K562 (cell line): ENCODE results near the gene RSRP1.
"Not testable (repeated sequence)": the region's sequence is repeated elsewhere in the genome, so short reads cannot be mapped to it uniquely, and the experiment has no call there.

Experiments
- BRF2 ChIP-seq: IDR thresholded peaks from 3 replicates; pipeline ENCODE4 v1.6.1; 2011; ENCODE audit warnings: borderline replicate concordance, mild to moderate bottlenecking; ENCODE audit not compliant: insufficient read length, insufficient read depth
- CTCF ChIP-seq, 3 experiments: IDR thresholded peaks in 2 of 3; conservative IDR thresholded peaks in 1 of 3; 2 replicates each; pipeline ENCODE4 v1.5.1; 2011 to 2012; ENCODE audit warnings: low read length in 3 of 3, mild to moderate bottlenecking in 3 of 3, control low read depth in 2 of 3, improper control_type of control experiment in 1 of 3, inconsistent platforms in 1 of 3, low read depth in 1 of 3, mixed read lengths in 1 of 3, moderate library complexity in 1 of 3; ENCODE audit not compliant: insufficient read depth in 2 of 3
- EZH2 ChIP-seq: IDR thresholded peaks from 2 replicates; pipeline ENCODE4 v1.6.1; 2012; ENCODE audit warnings: low read depth, mild to moderate bottlenecking, inconsistent platforms, low read length, borderline replicate concordance
- FOXO4 ChIP-seq: fragments of 450-650 bp; formaldehyde crosslinking; IDR thresholded peaks from 2 replicates; pipeline ENCODE4 v1.4.0; 2020; ENCODE audit warnings: mild to moderate bottlenecking, moderate library complexity
- HMG20B ChIP-seq: fragments of 250-450 bp; sonication (Bioruptor Pico); IDR thresholded peaks from 2 replicates; pipeline ENCODE4 v1.5.0; 2021; ENCODE audit warnings: mild to moderate bottlenecking
- KAT2B ChIP-seq: IDR thresholded peaks from one replicate; pipeline ENCODE4 v1.6.1; 2012; ENCODE audit warnings: low read depth, mild to moderate bottlenecking, control low read depth, inconsistent platforms, low read length, moderate library complexity
- KAT8 ChIP-seq: fragments of 450-650 bp; IDR thresholded peaks from 2 replicates; pipeline ENCODE4 v1.6.1; 2016; ENCODE audit warnings: low read depth, mild to moderate bottlenecking
- NFIC ChIP-seq: fragments of 450-650 bp; IDR thresholded peaks from 2 replicates; pipeline ENCODE4 v1.6.1; 2017; ENCODE audit warnings: mild to moderate bottlenecking, inconsistent platforms
- PHF20 ChIP-seq: fragments of 450-650 bp; IDR thresholded peaks from 2 replicates; pipeline ENCODE4 v1.6.1; 2018; ENCODE audit not compliant: partially characterized antibody
- RAD51 ChIP-seq: fragments of 450-650 bp; IDR thresholded peaks from 2 replicates; pipeline ENCODE4 v1.7.1; 2016; ENCODE audit warnings: low read depth, mild to moderate bottlenecking, borderline replicate concordance
- SMAD3 ChIP-seq: fragments of 450-650 bp; formaldehyde crosslinking; conservative IDR thresholded peaks from 2 replicates; pipeline ENCODE4 v1.4.0; 2020; ENCODE audit warnings: mild to moderate bottlenecking
- YY1 ChIP-seq, 3 experiments: IDR thresholded peaks; 2 replicates each; pipeline ENCODE4 v1.6.1; 2011; ENCODE audit warnings: low read length in 2 of 3, mild to moderate bottlenecking in 2 of 3, moderate library complexity in 2 of 3, borderline replicate concordance in 1 of 3, control low read depth in 1 of 3, low read depth in 1 of 3; ENCODE audit not compliant: insufficient read depth in 3 of 3, insufficient replicate concordance in 2 of 3, control insufficient read depth in 1 of 3, insufficient read length in 1 of 3; ENCODE audit errors: extremely low read depth in 1 of 3

- TF ChIP-seq BRF2; EZH2; SMAD3 (CRISPR knock-in tag); FOXO4; RAD51; YY1 (IDR thresholded peaks at IDR 0.05; ENCODE audit: borderline replicate concordance in 1 of 3, control insufficient read depth in 1 of 3, extremely low read depth in 1 of 3, insufficient read depth in 3 of 3, insufficient read length in 1 of 3, insufficient replicate concordance in 2 of 3, low read depth in 1 of 3, low read length in 2 of 3); HMG20B (CRISPR knock-in tag); CTCF (IDR thresholded peaks at IDR 0.05 in 2 of 3, conservative IDR thresholded peaks at IDR 0.05 in 1 of 3; ENCODE audit: insufficient read depth in 2 of 3, low read depth in 1 of 3, low read length in 3 of 3); KAT2B; NFIC; KAT8; PHF20: not testable (repeated sequence)
Measured at GRCh38 chr1:25277295-25277694, 30.0 kb upstream of the RSRP1 start.
